GM21526 (cell line): ENCODE data around the gene MGAM2.

ENCODE experiments used
- ATAC-seq: cut with Tn5 transposase; IDR thresholded peaks from one replicate; pipeline ENCODE4 v1.9.1; 2021; ENCODE audit warnings: moderate library complexity; ENCODE audit not compliant: unreplicated experiment, low FRiP score

Gene MGAM2

GRCh38 chr7:142257958-142258357 is 146.4 kb downstream of the MGAM2 start, which contains the start of gene PRSS58:
Gene PRSS58 (minus strand): TSS chr7:142258058. CDS start chr7:142257707, 351 bp downstream.
- ATAC-seq = no peak

- no peak for ATAC-seq
These were observed 152.3 kb downstream of the MGAM2 start for GRCh38 chr7:142263598-142264380.
